Pancreas (tissue), 10 donors: Measurements from ENCODE around the gene CRADD. TPM values are rescaled to one million over a fixed set of nuclear protein-coding genes. Genes with fewer than 3 reads are reported as not detected.
A peak's percentile ranks its signal among the peaks of the same experiment; 100 is the strongest.

ENCODE experiments used
- ATAC-seq, 4 donors: fragments of 200-7000 bp; cut with Tn5 transposase; one replicate each; pipeline versions ENCODE4 v1.8.0 to v1.9.1; 2020; ENCODE audit warnings: mild to moderate bottlenecking in 4 of 4, moderate library complexity in 4 of 4
- DNase-seq, 6 donors: peaks; one replicate each; pipeline ENCODE4 v3.0.0-alpha.2; 2020
- FAIRE-seq: peaks from 2 replicates; lab custom pipeline; 2012; peaks lifted over from hg19 to GRCh38; lab: Jason Lieb, UNC
- H3K27ac ChIP-seq, 4 donors: fragments of 200-600 bp; sonication (generic); 1 replicate in 3 of 4; 2 replicates in 1 of 4; pipeline versions ENCODE4 v1.5.0 to v1.8.0; 2020
- H3K27me3 ChIP-seq, 4 donors: fragments of 200-600 bp; one replicate each; pipeline ENCODE4 v1.8.0; 2021
- H3K36me3 ChIP-seq, 3 donors: fragments of 200-600 bp; sonication (generic) in 1 of 3; one replicate each; pipeline versions ENCODE4 v1.5.0 to v1.8.0; 2020 to 2021
- H3K4me1 ChIP-seq, 3 donors: fragments of 200-600 bp; one replicate each; pipeline ENCODE4 v1.8.0; 2021
- H3K4me3 ChIP-seq, 4 donors: fragments of 200-600 bp; sonication (generic) in 2 of 4; one replicate each; pipeline versions ENCODE4 v1.5.0 to v1.8.0; 2020 to 2021
- H3K9me3 ChIP-seq, 4 donors: fragments of 200-600 bp; one replicate each; pipeline ENCODE4 v1.8.0; 2021
- WGBS, 2 donors: extraction: QIAGEN DNeasy Blood & Tissue Kit; methylation state at CpG; one replicate each; pipeline ENCODE4 v1.1.7; 2013; 5-methylcytosine and 5-hydroxymethylcytosine counted together
- intact Hi-C, 3 donors: fragments of 100-400 bp; cut with DNase I; formaldehyde crosslinking; loops; one replicate each; pipeline versions ENCODE4 v1.11.1 to v1.14.2; 2022
- polyA plus RNA-seq, 2 donors: library from polyadenylated mRNA; stranded (reverse); fragments of 200-250 nt; gene quantifications; one replicate each; pipeline ENCODE4 v1.2.3, GENCODE V29; 2013
- total RNA-seq, 6 donors: library from RNA; stranded (reverse); fragmentation: NEBNext Ultra II Directional in 4 of 6; extraction: Animal tissue kit (Norgen Biotek cat#: 25700) in 4 of 6; gene quantifications; one replicate each; pipeline versions ENCODE4 v1.2.1 to v1.2.4, GENCODE V29; 2021 to 2023
- TF ChIP-seq, protein P1 (sequence below), 4 donors: fragments of 200-600 bp; sonication (generic) in 3 of 4; IDR thresholded peaks; one replicate each; pipeline versions ENCODE4 v1.5.0 to v1.8.0; 2021; ENCODE audit warnings: antibody characterized with exemption in 4 of 4
- donor health status: healthy with polysubstance abuse.
- donor health status: DM: no; HTN: no; CAD: no; lungs with moderate emphysema.
- donor health status: DM: no; HTN: no; CAD: no.
- donor health status: control.
- donor health status: control.
- donor health status: Bipolar disorder and iron deficiency.
- donor health status: DM: yes; HTN: yes; CAD: no.
- donor health status: DM: no; HTN: no; CAD: no.
- donor health status: DM: no; HTN: no; CAD: no.
- donor health status: DM: yes; HTN: yes; CAD: no.

The CRADD gene
- total and polyA plus RNA-seq, 8 donors = 5.3 to 12.3 (median 9.2) TPM

DNA sequence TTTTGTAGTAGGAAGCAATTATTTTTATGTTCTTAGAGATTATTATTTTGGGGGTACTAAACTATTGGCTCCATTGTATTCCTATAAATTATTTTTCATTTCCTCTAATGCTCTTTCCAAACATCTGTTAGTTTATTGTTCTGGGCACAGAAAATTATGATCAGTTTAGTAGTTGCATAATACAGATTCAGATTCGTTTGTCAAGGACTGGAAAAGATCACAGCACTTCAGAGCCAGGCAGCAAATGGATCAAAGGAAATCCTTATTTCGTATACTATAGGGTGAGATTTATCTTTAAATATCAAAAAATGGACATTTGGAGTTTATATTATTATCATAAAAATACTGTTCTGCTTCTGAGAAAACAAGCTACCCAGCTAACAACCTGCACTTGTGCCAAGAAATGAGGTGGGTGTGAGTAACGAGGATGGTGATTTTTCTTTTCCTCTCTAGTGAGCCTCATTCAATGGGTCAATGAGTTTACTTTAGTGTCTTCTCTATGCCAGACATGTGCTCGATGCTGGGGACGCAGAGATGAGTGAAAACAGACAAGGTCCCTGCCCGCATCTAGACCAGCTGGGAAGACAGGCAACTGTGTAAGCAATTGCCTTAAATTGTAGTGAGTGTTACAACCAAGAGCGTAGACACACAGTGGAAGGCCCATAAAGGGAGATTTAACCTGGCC, 262.6 kb downstream of the CRADD start:
- ATAC-seq = no peak
- TF ChIP-seq, protein P1, sequence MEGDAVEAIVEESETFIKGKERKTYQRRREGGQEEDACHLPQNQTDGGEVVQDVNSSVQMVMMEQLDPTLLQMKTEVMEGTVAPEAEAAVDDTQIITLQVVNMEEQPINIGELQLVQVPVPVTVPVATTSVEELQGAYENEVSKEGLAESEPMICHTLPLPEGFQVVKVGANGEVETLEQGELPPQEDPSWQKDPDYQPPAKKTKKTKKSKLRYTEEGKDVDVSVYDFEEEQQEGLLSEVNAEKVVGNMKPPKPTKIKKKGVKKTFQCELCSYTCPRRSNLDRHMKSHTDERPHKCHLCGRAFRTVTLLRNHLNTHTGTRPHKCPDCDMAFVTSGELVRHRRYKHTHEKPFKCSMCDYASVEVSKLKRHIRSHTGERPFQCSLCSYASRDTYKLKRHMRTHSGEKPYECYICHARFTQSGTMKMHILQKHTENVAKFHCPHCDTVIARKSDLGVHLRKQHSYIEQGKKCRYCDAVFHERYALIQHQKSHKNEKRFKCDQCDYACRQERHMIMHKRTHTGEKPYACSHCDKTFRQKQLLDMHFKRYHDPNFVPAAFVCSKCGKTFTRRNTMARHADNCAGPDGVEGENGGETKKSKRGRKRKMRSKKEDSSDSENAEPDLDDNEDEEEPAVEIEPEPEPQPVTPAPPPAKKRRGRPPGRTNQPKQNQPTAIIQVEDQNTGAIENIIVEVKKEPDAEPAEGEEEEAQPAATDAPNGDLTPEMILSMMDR (IDR thresholded peaks at IDR 0.05) = no peak
- Histone ChIP-seq H3K36me3 (no peaks in the 10 kb centered on the region), H3K27me3 (no peaks in the 10 kb centered on the region), H3K4me1 (no peaks in the 10 kb centered on the region), H3K4me3 (no peak overlapping the region), H3K27ac (no peak overlapping the region), H3K9me3 (no peaks in the 10 kb centered on the region)
- 74 to 79% methylated on average over 7 of the region's 7 CpGs for WGBS, 2 donors
- DNase-seq = no peak
- FAIRE-seq = no peak
- intact Hi-C loops = no loop called here

DNA sequence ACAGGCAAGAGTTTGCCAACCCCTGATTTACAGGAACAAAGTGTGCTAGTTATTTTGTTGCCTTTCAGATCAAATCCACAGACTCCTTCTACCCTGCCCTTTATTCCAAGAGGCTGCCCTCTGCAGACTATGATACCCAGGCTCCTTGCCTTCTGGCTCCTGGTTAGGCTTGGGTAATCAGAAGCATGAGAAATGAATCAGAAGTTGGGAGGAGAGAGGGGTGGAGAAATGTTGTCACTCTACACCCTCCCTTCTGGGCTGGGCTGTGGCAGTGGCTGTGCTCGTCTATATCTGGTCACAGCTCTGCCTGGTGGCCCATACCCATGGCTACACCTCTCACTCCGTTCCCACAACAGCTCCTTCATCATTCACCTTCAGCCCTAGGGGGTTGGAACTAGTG, 266.6 kb downstream of the CRADD start:
- DNase-seq (no peak), ATAC-seq (peak in 2 of 4 donors; percentile 36 to 52), FAIRE-seq (no peak)
- H3K27me3 ChIP-seq = no peaks in the 10 kb centered on the region
- no peaks in the 10 kb centered on the region for H3K36me3 ChIP-seq
- H3K4me3 ChIP-seq = no peak overlapping the region
- H3K4me1 ChIP-seq = no peaks in the 10 kb centered on the region
- 45 to 57% methylated on average over 2 of the region's 2 CpGs for WGBS, 2 donors
- no peak overlapping the region for H3K27ac ChIP-seq
- H3K9me3 ChIP-seq = no peaks in the 10 kb centered on the region
- TF ChIP-seq, protein P1 (IDR thresholded peaks at IDR 0.05) = no peak
- intact Hi-C loops = no loop called here

DNA sequence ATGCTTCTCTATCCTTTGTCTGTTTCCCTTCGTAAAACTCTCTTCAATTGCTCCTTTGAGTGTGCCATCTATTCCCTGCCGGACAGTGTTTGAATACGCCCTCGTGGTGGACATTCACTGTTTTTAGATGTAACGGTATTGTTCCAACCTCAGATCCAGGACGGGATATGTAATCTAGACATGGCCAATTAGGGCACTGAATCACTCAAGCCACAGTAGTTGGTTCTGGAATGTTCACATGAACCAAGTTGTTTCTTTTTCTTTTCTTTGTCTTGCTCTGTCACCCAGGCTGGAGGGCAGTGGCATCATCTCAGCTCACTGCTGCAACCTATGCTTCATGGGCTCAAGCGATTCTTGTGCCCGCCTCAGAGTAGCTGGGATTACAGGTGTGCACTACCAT, 267.0 kb downstream of the CRADD start:
- no peak overlapping the region for H3K4me3 ChIP-seq
- H3K27ac ChIP-seq = no peak overlapping the region
- H3K9me3 ChIP-seq = no peaks in the 10 kb centered on the region
- 68 to 74% methylated on average over 8 of the region's 8 CpGs for WGBS, 2 donors
- TF ChIP-seq, protein P1 (IDR thresholded peaks at IDR 0.05) = no peak
- DNase-seq (no peak), FAIRE-seq (no peak), ATAC-seq (no peak)
- H3K36me3 ChIP-seq = no peaks in the 10 kb centered on the region
- H3K27me3 ChIP-seq = no peaks in the 10 kb centered on the region
- H3K4me1 ChIP-seq = no peaks in the 10 kb centered on the region
- intact Hi-C loops = no loop called here

Other genes with a start within 250 kb of the CRADD start
- gene UBE2N, start 235.4 kb upstream of the CRADD start, total RNA-seq = 10 to 100 TPM; 14.7 to 33.2 (median 21.5) TPM
- gene UBE2N, start 235.4 kb upstream of the CRADD start, polyA plus RNA-seq = 10 to 100 TPM; 18.3 to 32.7 TPM
- 10 to 100 TPM; 12.1 to 28.6 (median 22.8) TPM for gene MRPL42, start 209.9 kb upstream of the CRADD start, total RNA-seq
- 10 to 100 TPM; 11.8 to 23.8 TPM for gene MRPL42, start 209.9 kb upstream of the CRADD start, polyA plus RNA-seq
- 1 to 10 TPM; 3.2 to 6.1 (median 5.4) TPM for gene SOCS2, start 104.7 kb upstream of the CRADD start, total RNA-seq
- gene SOCS2, start 104.7 kb upstream of the CRADD start, polyA plus RNA-seq = 10 to 100 TPM in 1 of 2 donors, 1 to 10 TPM in 1; 9.0 to 14.8 TPM